Suprapubic skin (tissue), 4 donors: Measurements from ENCODE around the gene CFAP65. TPM values are rescaled to one million over a fixed set of nuclear protein-coding genes. Genes with fewer than 3 reads are reported as not detected.

ENCODE experiments used
- DNase-seq, 2 donors: peaks; one replicate each; pipeline ENCODE4 v3.0.0-alpha.2; 2019; ENCODE audit warnings: low spot score in 2 of 2
- H3K27ac ChIP-seq: fragments of 200-600 bp; sonication (generic); one replicate; pipeline ENCODE4 v1.5.1; 2019
- H3K27me3 ChIP-seq: fragments of 200-600 bp; sonication (generic); one replicate; pipeline ENCODE4 v1.5.1; 2019
- H3K36me3 ChIP-seq: fragments of 200-600 bp; sonication (generic); one replicate; pipeline ENCODE4 v1.5.1; 2019
- H3K4me1 ChIP-seq: fragments of 200-600 bp; sonication (generic); one replicate; pipeline ENCODE4 v1.5.1; 2019
- H3K4me3 ChIP-seq: fragments of 200-600 bp; sonication (generic); one replicate; pipeline ENCODE4 v1.5.1; 2019; ENCODE audit warnings: mild to moderate bottlenecking
- H3K9me3 ChIP-seq: fragments of 200-600 bp; sonication (generic); one replicate; pipeline ENCODE4 v1.5.1; 2019
- CTCF ChIP-seq, 2 donors: fragments of 200-600 bp in 1 of 2; fragments of 450-650 bp in 1 of 2; sonication (generic) in 1 of 2; IDR thresholded peaks; one replicate each; pipeline ENCODE4 v1.5.1; 2016 to 2019; ENCODE audit warnings: antibody characterized with exemption in 2 of 2, mild to moderate bottlenecking in 1 of 2, moderate library complexity in 1 of 2
- EP300 ChIP-seq: sonication (generic); formaldehyde crosslinking; IDR thresholded peaks from one replicate; pipeline ENCODE4 v1.6.1; 2017; ENCODE audit warnings: antibody characterized with exemption
- POLR2A ChIP-seq, 2 donors: fragments of 450-650 bp; IDR thresholded peaks; one replicate each; pipeline ENCODE4 v1.6.1; 2017; ENCODE audit warnings: antibody characterized with exemption in 2 of 2, mild to moderate bottlenecking in 2 of 2, moderate library complexity in 2 of 2
- POLR2AphosphoS5 ChIP-seq, 3 donors: sonication (generic); formaldehyde crosslinking; IDR thresholded peaks; one replicate each; pipeline ENCODE4 v1.6.1; 2017; ENCODE audit warnings: antibody characterized with exemption in 3 of 3
- WGBS: methylation state at CpG from one replicate; pipeline ENCODE4 v1.1.5; 2018; 5-methylcytosine and 5-hydroxymethylcytosine counted together
- total RNA-seq, 4 donors: library from RNA; depleted of rRNA; stranded (reverse); fragments of >200 nt; gene quantifications; one replicate each; pipeline ENCODE4 v1.1.0, GENCODE V29; 2016

Gene CFAP65
- total RNA-seq, 4 donors from 2014 or later, result not detected

DNA sequence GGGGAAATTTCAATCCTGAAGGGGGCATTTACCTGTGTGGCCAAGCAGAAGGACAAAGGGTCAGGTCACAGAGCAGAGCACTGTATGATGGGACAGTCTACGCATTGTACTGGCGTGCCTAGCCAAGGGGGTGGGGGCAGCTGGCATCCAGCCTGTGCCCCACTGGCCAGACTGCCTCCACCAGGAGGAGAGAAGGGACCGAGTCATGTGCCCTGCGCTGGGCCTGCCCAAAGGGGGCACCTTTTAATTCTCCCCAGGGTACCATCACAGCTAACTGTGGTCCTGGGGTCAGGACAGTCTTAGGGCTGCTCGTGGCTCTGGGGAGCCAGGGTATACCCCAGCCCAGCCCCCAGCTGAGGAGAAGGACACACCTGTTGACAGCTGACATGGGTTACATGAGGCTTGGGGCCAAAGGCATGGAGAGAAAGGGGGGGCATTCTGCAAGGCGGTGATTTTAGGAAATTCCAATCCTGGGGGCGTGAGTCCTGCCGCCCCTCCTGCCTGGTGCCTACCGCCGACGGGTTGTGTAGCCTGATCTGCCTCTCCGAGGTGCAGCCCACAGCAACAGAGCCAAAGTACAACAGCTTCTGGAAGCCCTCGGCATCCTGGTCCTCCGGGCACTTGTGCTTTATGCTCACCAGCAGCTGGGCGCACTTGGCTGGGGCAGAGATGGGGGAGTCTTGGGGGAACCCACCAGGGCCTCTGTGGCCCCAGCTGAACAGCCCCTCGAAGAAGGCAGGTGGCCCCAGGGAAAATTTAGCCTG, 11.0 kb downstream of the CFAP65 start:
- 58% methylated on average over 6 of the region's 16 CpGs for WGBS
- H3K4me1 ChIP-seq, result no peaks in the 10 kb centered on the region
- no peak for DNase-seq
- H3K9me3 ChIP-seq, result no peaks in the 10 kb centered on the region
- peaks cover 35% of the 10 kb centered on the region for H3K27me3 ChIP-seq
- H3K27ac ChIP-seq, result no peak overlapping the region
- TF ChIP-seq POLR2A (IDR thresholded peaks at IDR 0.05) (no peak), CTCF (IDR thresholded peaks at IDR 0.05) (no peak), EP300 (no peak), POLR2AphosphoS5 (IDR thresholded peaks at IDR 0.05) (no peak)
- H3K36me3 ChIP-seq, result no peaks in the 10 kb centered on the region
- no peak overlapping the region for H3K4me3 ChIP-seq

DNA sequence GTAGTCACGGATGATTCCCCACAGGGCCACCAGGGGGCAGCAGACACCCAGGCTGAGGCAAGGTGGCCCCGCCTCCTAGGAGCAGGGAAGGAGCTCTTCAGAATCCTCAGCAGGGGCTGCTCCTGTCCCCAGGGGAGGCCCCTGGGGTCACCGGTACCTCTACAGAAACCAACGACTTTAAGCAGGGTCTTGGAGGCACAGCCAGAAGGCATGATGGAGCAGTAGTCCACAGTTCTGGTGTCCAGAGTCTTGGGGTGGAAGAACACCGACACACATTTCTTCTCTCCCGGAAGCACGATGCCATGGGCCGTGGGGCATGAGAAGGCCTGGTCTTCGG, 11.5 kb downstream of the CFAP65 start:
- Histone ChIP-seq H3K9me3 (no peaks in the 10 kb centered on the region), H3K36me3 (no peaks in the 10 kb centered on the region), H3K27ac (no peak overlapping the region), H3K4me1 (no peaks in the 10 kb centered on the region), H3K4me3 (no peak overlapping the region), H3K27me3 (peaks cover 35% of the 10 kb centered on the region)
- TF ChIP-seq CTCF (IDR thresholded peaks at IDR 0.05) (peak; percentile 92 to 97), POLR2A (IDR thresholded peaks at IDR 0.05) (no peak), POLR2AphosphoS5 (IDR thresholded peaks at IDR 0.05) (no peak)
- no CpG with 5 or more reads among the region's 9 CpGs for WGBS
- DNase-seq, result peak in 1 of 2 donors; percentile 80

GRCh38 chr2:219028996-219029828, 12.1 kb downstream of the CFAP65 start:
- Histone ChIP-seq H3K27me3 (peaks cover 35% of the 10 kb centered on the region), H3K4me3 (no peak overlapping the region), H3K4me1 (no peaks in the 10 kb centered on the region), H3K36me3 (no peaks in the 10 kb centered on the region), H3K9me3 (no peaks in the 10 kb centered on the region), H3K27ac (no peak overlapping the region)
- DNase-seq, result no peak
- TF ChIP-seq POLR2AphosphoS5 (IDR thresholded peaks at IDR 0.05), result no peak
- no peak for TF ChIP-seq EP300
- no peak for TF ChIP-seq CTCF (IDR thresholded peaks at IDR 0.05)
- no peak for TF ChIP-seq POLR2A (IDR thresholded peaks at IDR 0.05)
- WGBS, result 77% methylated on average over 4 of the region's 13 CpGs

GRCh38 chr2:219028141-219028540, 13.2 kb downstream of the CFAP65 start:
- no peaks in the 10 kb centered on the region for H3K4me1 ChIP-seq
- peaks cover 30% of the 10 kb centered on the region for H3K27me3 ChIP-seq
- TF ChIP-seq POLR2AphosphoS5 (IDR thresholded peaks at IDR 0.05), result no peak
- no peak for TF ChIP-seq EP300
- no peak for TF ChIP-seq CTCF (IDR thresholded peaks at IDR 0.05)
- TF ChIP-seq POLR2A (IDR thresholded peaks at IDR 0.05), result no peak
- WGBS, result 78% methylated on average over 5 of the region's 5 CpGs
- H3K27ac ChIP-seq, result no peak overlapping the region
- H3K9me3 ChIP-seq, result no peaks in the 10 kb centered on the region
- H3K36me3 ChIP-seq, result no peaks in the 10 kb centered on the region
- DNase-seq, result no peak
- no peak overlapping the region for H3K4me3 ChIP-seq

DNA sequence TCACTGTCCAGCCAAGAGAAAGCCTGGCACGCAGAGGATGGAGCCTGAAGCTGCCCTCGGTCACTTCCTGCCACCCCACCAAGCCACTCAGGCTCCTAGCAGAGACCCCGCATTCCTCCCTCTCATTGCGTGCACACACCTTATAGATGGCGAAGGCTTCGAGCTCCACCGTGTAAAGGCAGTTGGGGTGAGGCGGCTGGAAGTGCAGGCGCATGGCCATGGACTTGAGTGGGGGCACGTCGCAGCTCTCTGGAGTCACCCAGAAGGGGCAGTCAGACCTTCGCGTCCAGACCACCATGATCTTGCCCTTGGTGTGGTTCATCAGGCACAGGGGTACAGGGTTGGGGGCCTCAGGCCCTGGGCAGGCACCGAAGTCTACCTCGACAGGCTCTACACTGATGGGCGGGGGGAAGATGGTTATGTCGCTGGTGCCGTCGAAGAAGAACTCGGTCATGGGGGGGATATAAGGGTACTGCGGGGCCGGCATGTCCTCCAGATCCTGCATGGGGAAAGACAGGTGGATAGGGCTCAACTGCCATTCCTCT, 13.7 kb downstream of the CFAP65 start:
- Histone ChIP-seq H3K4me3 (no peak overlapping the region), H3K9me3 (no peaks in the 10 kb centered on the region), H3K4me1 (no peaks in the 10 kb centered on the region), H3K36me3 (no peaks in the 10 kb centered on the region), H3K27me3 (peaks cover 29% of the 10 kb centered on the region), H3K27ac (no peak overlapping the region)
- TF ChIP-seq POLR2AphosphoS5 (IDR thresholded peaks at IDR 0.05) (no peak), POLR2A (IDR thresholded peaks at IDR 0.05) (no peak), CTCF (IDR thresholded peaks at IDR 0.05) (no peak), EP300 (no peak)
- no peak for DNase-seq
- WGBS, result 90% methylated on average over 20 of the region's 22 CpGs
